GM23338 (cell line): ENCODE data around the gene ETV6.

Source experiments
- CREB1 ChIP-seq: fragments of 250-450 bp; sonication (Bioruptor Pico); IDR thresholded peaks from 2 replicates; pipeline ENCODE4 v1.5.0; 2020; ENCODE audit warnings: low read depth, mild to moderate bottlenecking, moderate library complexity
- EZH2 ChIP-seq: fragments of 200-600 bp; sonication (generic); IDR thresholded peaks from one replicate; pipeline ENCODE4 v1.8.0; 2017; ENCODE audit warnings: antibody characterized with exemption, mild to moderate bottlenecking, low read depth; ENCODE audit not compliant: unreplicated experiment
- EZH2phosphoT487 ChIP-seq: fragments of 200-600 bp; sonication (generic); IDR thresholded peaks from one replicate; pipeline ENCODE4 v1.8.1; 2018; ENCODE audit warnings: antibody characterized with exemption; ENCODE audit not compliant: unreplicated experiment
- JUNB ChIP-seq: IDR thresholded peaks from one replicate; pipeline ENCODE4 v1.6.1; 2016; ENCODE audit warnings: antibody characterized with exemption; ENCODE audit not compliant: unreplicated experiment
- POLR2AphosphoS5 ChIP-seq: IDR thresholded peaks from 2 replicates; pipeline ENCODE4 v1.6.1; 2016; ENCODE audit warnings: antibody characterized with exemption, low read depth
- TF ChIP-seq, protein P1 (sequence below): IDR thresholded peaks from one replicate; pipeline ENCODE4 v1.6.1; 2018; ENCODE audit warnings: antibody characterized with exemption; ENCODE audit not compliant: unreplicated experiment
- TF ChIP-seq, protein P2 (sequence below), 2 experiments: fragments of 200-600 bp in 1 of 2; sonication (generic) in 1 of 2; conservative IDR thresholded peaks; 2 replicates each; pipeline versions ENCODE4 v1.5.1 to v1.6.1; 2016 to 2017; ENCODE audit warnings: antibody characterized with exemption in 2 of 2, low read depth in 2 of 2, mild to moderate bottlenecking in 2 of 2, moderate library complexity in 1 of 2

GRCh38 chr12:11833174-11833895 is 183.9 kb downstream of the ETV6 start:
- TF ChIP-seq POLR2AphosphoS5: no peak
- no peak for TF ChIP-seq CREB1 (CRISPR knock-in tag)
- TF ChIP-seq, protein P1, sequence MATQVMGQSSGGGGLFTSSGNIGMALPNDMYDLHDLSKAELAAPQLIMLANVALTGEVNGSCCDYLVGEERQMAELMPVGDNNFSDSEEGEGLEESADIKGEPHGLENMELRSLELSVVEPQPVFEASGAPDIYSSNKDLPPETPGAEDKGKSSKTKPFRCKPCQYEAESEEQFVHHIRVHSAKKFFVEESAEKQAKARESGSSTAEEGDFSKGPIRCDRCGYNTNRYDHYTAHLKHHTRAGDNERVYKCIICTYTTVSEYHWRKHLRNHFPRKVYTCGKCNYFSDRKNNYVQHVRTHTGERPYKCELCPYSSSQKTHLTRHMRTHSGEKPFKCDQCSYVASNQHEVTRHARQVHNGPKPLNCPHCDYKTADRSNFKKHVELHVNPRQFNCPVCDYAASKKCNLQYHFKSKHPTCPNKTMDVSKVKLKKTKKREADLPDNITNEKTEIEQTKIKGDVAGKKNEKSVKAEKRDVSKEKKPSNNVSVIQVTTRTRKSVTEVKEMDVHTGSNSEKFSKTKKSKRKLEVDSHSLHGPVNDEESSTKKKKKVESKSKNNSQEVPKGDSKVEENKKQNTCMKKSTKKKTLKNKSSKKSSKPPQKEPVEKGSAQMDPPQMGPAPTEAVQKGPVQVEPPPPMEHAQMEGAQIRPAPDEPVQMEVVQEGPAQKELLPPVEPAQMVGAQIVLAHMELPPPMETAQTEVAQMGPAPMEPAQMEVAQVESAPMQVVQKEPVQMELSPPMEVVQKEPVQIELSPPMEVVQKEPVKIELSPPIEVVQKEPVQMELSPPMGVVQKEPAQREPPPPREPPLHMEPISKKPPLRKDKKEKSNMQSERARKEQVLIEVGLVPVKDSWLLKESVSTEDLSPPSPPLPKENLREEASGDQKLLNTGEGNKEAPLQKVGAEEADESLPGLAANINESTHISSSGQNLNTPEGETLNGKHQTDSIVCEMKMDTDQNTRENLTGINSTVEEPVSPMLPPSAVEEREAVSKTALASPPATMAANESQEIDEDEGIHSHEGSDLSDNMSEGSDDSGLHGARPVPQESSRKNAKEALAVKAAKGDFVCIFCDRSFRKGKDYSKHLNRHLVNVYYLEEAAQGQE: no peak
- TF ChIP-seq, protein P2, sequence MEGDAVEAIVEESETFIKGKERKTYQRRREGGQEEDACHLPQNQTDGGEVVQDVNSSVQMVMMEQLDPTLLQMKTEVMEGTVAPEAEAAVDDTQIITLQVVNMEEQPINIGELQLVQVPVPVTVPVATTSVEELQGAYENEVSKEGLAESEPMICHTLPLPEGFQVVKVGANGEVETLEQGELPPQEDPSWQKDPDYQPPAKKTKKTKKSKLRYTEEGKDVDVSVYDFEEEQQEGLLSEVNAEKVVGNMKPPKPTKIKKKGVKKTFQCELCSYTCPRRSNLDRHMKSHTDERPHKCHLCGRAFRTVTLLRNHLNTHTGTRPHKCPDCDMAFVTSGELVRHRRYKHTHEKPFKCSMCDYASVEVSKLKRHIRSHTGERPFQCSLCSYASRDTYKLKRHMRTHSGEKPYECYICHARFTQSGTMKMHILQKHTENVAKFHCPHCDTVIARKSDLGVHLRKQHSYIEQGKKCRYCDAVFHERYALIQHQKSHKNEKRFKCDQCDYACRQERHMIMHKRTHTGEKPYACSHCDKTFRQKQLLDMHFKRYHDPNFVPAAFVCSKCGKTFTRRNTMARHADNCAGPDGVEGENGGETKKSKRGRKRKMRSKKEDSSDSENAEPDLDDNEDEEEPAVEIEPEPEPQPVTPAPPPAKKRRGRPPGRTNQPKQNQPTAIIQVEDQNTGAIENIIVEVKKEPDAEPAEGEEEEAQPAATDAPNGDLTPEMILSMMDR (conservative IDR thresholded peaks at IDR 0.05; ENCODE audit: low read depth in 2 of 2): no peak
- TF ChIP-seq EZH2: no peak
- no peak for TF ChIP-seq JUNB
- no peak for TF ChIP-seq EZH2phosphoT487
